Liver (tissue), 9 donors: ENCODE data around the gene SF3B6. TPM values are rescaled to one million over a fixed set of nuclear protein-coding genes. Genes with fewer than 3 reads are reported as not detected.
"Not testable (repeated sequence)": the region's sequence is repeated elsewhere in the genome, so short reads cannot be mapped to it uniquely, and the experiment has no call there.

Experiments used
- DNase-seq: peaks from one replicate; pipeline ENCODE4 v3.0.0-alpha.2; 2017; ENCODE audit warnings: low spot score
- H3K27ac ChIP-seq, 2 donors: one replicate each; pipeline ENCODE4 v1.7.0; 2013; ENCODE audit warnings: inconsistent platforms in 2 of 2, low read length in 2 of 2, control low read depth in 1 of 2, low read depth in 1 of 2, mild to moderate bottlenecking in 1 of 2
- H3K27me3 ChIP-seq, 4 donors: one replicate each; pipeline versions ENCODE4 v1.6.1 to v1.7.0; 2013; ENCODE audit warnings: low read length in 3 of 4, inconsistent platforms in 1 of 4, mild to moderate bottlenecking in 1 of 4, moderate library complexity in 1 of 4; ENCODE audit not compliant: control insufficient read depth in 4 of 4, insufficient read depth in 4 of 4
- H3K36me3 ChIP-seq, 4 donors: one replicate each; pipeline versions ENCODE4 v1.6.1 to v1.7.0; 2013; ENCODE audit warnings: low read length in 3 of 4, mild to moderate bottlenecking in 3 of 4, low read depth in 1 of 4, moderate library complexity in 1 of 4; ENCODE audit not compliant: control insufficient read depth in 4 of 4, insufficient read depth in 3 of 4
- H3K4me1 ChIP-seq, 4 donors: one replicate each; pipeline versions ENCODE4 v1.6.1 to v1.7.0; 2013; ENCODE audit warnings: low read length in 3 of 4, mild to moderate bottlenecking in 3 of 4, moderate library complexity in 1 of 4; ENCODE audit not compliant: control insufficient read depth in 4 of 4, insufficient read depth in 4 of 4
- H3K4me3 ChIP-seq, 3 donors: one replicate each; pipeline versions ENCODE4 v1.6.1 to v1.7.0; 2013; ENCODE audit warnings: low read length in 3 of 3, control low read depth in 1 of 3, low read depth in 1 of 3, mild to moderate bottlenecking in 1 of 3
- H3K9ac ChIP-seq, 2 donors: one replicate each; pipeline ENCODE4 v1.7.0; 2013; ENCODE audit warnings: low read length in 2 of 2, mild to moderate bottlenecking in 2 of 2, moderate library complexity in 2 of 2, control low read depth in 1 of 2, low read depth in 1 of 2
- H3K9me3 ChIP-seq, 4 donors: one replicate each; pipeline versions ENCODE4 v1.6.1 to v1.7.0; 2013; ENCODE audit warnings: low read length in 3 of 4; ENCODE audit not compliant: control insufficient read depth in 4 of 4
- EGR1 ChIP-seq, 2 donors: IDR thresholded peaks; 2 replicates each; pipeline ENCODE4 v1.6.1; 2016 to 2018; ENCODE audit warnings: antibody characterized with exemption in 2 of 2, low read depth in 2 of 2
- FOXA2 ChIP-seq: IDR thresholded peaks from 2 replicates; pipeline ENCODE4 v1.6.1; 2016; ENCODE audit warnings: antibody characterized with exemption
- GABPA ChIP-seq, 2 donors: IDR thresholded peaks in 1 of 2; conservative IDR thresholded peaks in 1 of 2; 2 replicates each; pipeline ENCODE4 v1.6.1; 2016; ENCODE audit warnings: antibody characterized with exemption in 2 of 2, mild to moderate bottlenecking in 1 of 2, moderate library complexity in 1 of 2
- HNF4A ChIP-seq, 2 donors: conservative IDR thresholded peaks; 2 replicates each; pipeline ENCODE4 v1.6.1; 2016; ENCODE audit warnings: antibody characterized with exemption in 2 of 2, mild to moderate bottlenecking in 2 of 2
- SP1 ChIP-seq: IDR thresholded peaks from 2 replicates; pipeline ENCODE4 v1.6.1; 2018; ENCODE audit warnings: antibody characterized with exemption, mild to moderate bottlenecking
- YY1 ChIP-seq: IDR thresholded peaks from 2 replicates; pipeline ENCODE4 v1.6.1; 2016; ENCODE audit warnings: antibody characterized with exemption, mild to moderate bottlenecking
- WGBS: extraction: QIAGEN DNeasy Blood & Tissue Kit; methylation state at CpG from one replicate; pipeline ENCODE4 v1.1.7; 2013; 5-methylcytosine and 5-hydroxymethylcytosine counted together
- polyA plus RNA-seq, 2 donors: library from polyadenylated mRNA; stranded (reverse) in 1 of 2; unstranded in 1 of 2; fragments of 200-250 nt in 1 of 2; fragments of >200 nt in 1 of 2; fragmentation: Nextera tagmentation in 1 of 2; extraction: Ambion mirVana in 1 of 2; gene quantifications; one replicate each; pipeline versions ENCODE4 v1.2.1 to v1.2.3, GENCODE V29; 2013 to 2015
- total RNA-seq, 2 donors: library from RNA; depleted of rRNA; stranded (reverse); fragments of >200 nt; gene quantifications; one replicate each; pipeline ENCODE4 v1.2.3, GENCODE V29; 2014
- TF ChIP-seq, protein P1 (sequence below): IDR thresholded peaks from 2 replicates; pipeline ENCODE4 v1.6.1; 2016; ENCODE audit warnings: antibody characterized with exemption
- TF ChIP-seq, protein P2 (sequence below): IDR thresholded peaks from 2 replicates; pipeline ENCODE4 v1.6.1; 2016; ENCODE audit warnings: antibody characterized with exemption, mild to moderate bottlenecking
- TF ChIP-seq, protein P3 (sequence below): IDR thresholded peaks from 2 replicates; pipeline ENCODE4 v1.6.1; 2016; ENCODE audit warnings: antibody characterized with exemption
- donor health status: healthy.
- donor health status: healthy.
- donor health status: healthy.
- donor health status: healthy.
- donor health status: healthy.

SF3B6 gene
- total and polyA plus RNA-seq, 4 donors = 31.0 to 104 (median 75.6) TPM

DNA sequence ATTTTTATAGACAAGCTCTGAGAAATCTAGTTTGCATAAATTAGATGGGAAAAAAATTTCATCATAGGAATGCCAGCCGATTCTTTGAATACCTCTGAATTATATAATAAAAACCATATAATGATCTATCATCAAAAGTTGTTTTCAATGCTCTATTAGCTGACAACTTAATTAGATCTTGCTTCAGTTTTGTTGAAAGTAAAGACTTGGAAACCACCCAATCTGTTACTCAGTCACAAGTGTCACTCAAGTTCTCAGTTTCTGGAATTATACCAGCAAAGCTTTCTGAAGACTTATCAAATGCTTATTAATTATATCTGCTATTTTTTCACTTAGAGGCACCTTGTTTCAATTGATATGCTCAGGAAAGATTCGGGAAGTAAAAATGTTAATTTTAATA lies 25.9 kb upstream of the SF3B6 start:
- WGBS = 53% methylated on average over 2 of the region's 2 CpGs
- Histone ChIP-seq H3K36me3 (no peaks in the 10 kb centered on the region), H3K27me3 (no peaks in the 10 kb centered on the region), H3K27ac (no peak overlapping the region), H3K9me3 (no peaks in the 10 kb centered on the region), H3K9ac (no peak overlapping the region), H3K4me3 (no peak overlapping the region), H3K4me1 (no peaks in the 10 kb centered on the region)
- TF ChIP-seq, protein P1, sequence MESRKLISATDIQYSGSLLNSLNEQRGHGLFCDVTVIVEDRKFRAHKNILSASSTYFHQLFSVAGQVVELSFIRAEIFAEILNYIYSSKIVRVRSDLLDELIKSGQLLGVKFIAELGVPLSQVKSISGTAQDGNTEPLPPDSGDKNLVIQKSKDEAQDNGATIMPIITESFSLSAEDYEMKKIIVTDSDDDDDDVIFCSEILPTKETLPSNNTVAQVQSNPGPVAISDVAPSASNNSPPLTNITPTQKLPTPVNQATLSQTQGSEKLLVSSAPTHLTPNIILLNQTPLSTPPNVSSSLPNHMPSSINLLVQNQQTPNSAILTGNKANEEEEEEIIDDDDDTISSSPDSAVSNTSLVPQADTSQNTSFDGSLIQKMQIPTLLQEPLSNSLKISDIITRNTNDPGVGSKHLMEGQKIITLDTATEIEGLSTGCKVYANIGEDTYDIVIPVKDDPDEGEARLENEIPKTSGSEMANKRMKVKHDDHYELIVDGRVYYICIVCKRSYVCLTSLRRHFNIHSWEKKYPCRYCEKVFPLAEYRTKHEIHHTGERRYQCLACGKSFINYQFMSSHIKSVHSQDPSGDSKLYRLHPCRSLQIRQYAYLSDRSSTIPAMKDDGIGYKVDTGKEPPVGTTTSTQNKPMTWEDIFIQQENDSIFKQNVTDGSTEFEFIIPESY = no peak
- no peak for TF ChIP-seq YY1
- DNase-seq = no peak

DNA sequence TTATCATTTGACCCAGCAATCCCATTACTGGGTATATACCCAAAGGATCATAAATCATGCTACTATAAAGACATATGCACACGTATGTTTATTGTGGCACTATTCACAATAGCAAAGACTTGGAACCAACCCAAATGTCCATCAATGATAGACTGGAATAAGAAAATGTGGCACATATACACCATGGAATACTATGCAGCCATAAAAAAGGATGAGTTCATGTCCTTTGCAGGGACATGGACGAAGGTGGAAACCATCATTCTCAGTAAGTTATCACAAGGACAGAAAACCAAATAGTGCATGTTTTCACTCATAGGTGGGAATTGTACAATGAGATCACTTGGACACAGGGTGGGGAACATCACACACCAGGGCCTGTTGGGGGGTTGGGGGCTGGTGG lies 24.6 kb upstream of the SF3B6 start:
- 91% methylated on average over 2 of the region's 2 CpGs for WGBS
- not testable (repeated sequence) for H3K36me3 ChIP-seq, H3K9ac ChIP-seq, H3K4me1 ChIP-seq, H3K9me3 ChIP-seq, H3K4me3 ChIP-seq, H3K27me3 ChIP-seq, DNase-seq, H3K27ac ChIP-seq

DNA sequence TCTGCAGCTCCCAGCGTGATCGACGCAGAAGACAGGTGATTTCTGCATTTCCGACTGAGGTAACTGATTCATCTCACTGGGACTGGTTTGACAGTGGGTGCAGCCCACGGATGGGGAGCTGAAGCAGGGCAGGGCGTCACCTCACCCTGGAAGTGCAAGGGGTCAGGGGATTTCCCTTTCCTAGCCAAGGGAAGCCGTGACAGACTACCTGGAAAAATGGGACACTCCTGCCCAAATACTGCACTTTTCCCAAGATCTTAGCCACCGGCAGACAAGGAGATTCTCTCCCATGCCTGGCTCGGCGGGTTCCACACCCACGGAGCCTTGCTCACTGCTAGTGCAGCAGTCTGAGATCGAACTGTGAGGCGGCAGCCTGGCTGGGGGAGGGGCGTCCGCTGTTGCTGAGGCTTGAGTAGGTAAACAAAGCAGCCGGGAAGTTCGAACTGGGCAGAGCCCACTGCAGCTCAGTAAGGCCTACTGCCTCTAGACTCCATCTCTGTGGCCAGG lies 19.1 kb upstream of the SF3B6 start:
- not testable (repeated sequence) for H3K9ac ChIP-seq, H3K9me3 ChIP-seq, H3K4me1 ChIP-seq, H3K36me3 ChIP-seq, H3K27ac ChIP-seq, H3K27me3 ChIP-seq, H3K4me3 ChIP-seq, DNase-seq
- WGBS = 71% methylated on average over 17 of the region's 17 CpGs

- not testable (repeated sequence) for DNase-seq, H3K4me1 ChIP-seq, H3K9ac ChIP-seq, H3K27me3 ChIP-seq, H3K27ac ChIP-seq, H3K4me3 ChIP-seq, H3K9me3 ChIP-seq, H3K36me3 ChIP-seq
- WGBS = 98% methylated on average over 5 of the region's 5 CpGs
Observed at GRCh38 chr2:24093270-24093669, 17.1 kb upstream of the SF3B6 start.

- WGBS = 45% methylated on average over 2 of the region's 2 CpGs
- H3K27me3 ChIP-seq = no peaks in the 10 kb centered on the region
- H3K4me3 ChIP-seq = no peak overlapping the region
Observed at GRCh38 chr2:24088821-24089359, 12.8 kb upstream of the SF3B6 start.

More at GRCh38 chr2:24088821-24089359, 12.8 kb upstream of the SF3B6 start:
- Histone ChIP-seq H3K9ac (no peak overlapping the region), H3K4me1 (peaks cover 0 to 12% (median 10%) of the 10 kb centered on the region in 4 donors), H3K36me3 (no peaks in the 10 kb centered on the region), H3K27ac (no peak overlapping the region), H3K9me3 (no peaks in the 10 kb centered on the region)
- no peak for DNase-seq
- TF ChIP-seq YY1 (no peak), HNF4A (conservative IDR thresholded peaks at IDR 0.05) (no peak), EGR1 (IDR thresholded peaks at IDR 0.05; ENCODE audit: low read depth in 2 of 2) (no peak), SP1 (no peak), FOXA2 (no peak), GABPA (IDR thresholded peaks at IDR 0.05 in 1 of 2, conservative IDR thresholded peaks at IDR 0.05 in 1 of 2) (no peak)
- TF ChIP-seq, protein P2, sequence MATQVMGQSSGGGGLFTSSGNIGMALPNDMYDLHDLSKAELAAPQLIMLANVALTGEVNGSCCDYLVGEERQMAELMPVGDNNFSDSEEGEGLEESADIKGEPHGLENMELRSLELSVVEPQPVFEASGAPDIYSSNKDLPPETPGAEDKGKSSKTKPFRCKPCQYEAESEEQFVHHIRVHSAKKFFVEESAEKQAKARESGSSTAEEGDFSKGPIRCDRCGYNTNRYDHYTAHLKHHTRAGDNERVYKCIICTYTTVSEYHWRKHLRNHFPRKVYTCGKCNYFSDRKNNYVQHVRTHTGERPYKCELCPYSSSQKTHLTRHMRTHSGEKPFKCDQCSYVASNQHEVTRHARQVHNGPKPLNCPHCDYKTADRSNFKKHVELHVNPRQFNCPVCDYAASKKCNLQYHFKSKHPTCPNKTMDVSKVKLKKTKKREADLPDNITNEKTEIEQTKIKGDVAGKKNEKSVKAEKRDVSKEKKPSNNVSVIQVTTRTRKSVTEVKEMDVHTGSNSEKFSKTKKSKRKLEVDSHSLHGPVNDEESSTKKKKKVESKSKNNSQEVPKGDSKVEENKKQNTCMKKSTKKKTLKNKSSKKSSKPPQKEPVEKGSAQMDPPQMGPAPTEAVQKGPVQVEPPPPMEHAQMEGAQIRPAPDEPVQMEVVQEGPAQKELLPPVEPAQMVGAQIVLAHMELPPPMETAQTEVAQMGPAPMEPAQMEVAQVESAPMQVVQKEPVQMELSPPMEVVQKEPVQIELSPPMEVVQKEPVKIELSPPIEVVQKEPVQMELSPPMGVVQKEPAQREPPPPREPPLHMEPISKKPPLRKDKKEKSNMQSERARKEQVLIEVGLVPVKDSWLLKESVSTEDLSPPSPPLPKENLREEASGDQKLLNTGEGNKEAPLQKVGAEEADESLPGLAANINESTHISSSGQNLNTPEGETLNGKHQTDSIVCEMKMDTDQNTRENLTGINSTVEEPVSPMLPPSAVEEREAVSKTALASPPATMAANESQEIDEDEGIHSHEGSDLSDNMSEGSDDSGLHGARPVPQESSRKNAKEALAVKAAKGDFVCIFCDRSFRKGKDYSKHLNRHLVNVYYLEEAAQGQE = no peak
- TF ChIP-seq, protein P3, sequence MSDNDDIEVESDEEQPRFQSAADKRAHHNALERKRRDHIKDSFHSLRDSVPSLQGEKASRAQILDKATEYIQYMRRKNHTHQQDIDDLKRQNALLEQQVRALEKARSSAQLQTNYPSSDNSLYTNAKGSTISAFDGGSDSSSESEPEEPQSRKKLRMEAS = no peak
- TF ChIP-seq, protein P1 = no peak
